Stromal cell of bone marrow (primary cell): Measurements from ENCODE around the gene PRICKLE2.

Experiments used
- DNase-seq: peaks from one replicate; pipeline ENCODE4 v3.0.0-alpha.2; 2012; ENCODE audit warnings: low read depth

Gene PRICKLE2

DNA sequence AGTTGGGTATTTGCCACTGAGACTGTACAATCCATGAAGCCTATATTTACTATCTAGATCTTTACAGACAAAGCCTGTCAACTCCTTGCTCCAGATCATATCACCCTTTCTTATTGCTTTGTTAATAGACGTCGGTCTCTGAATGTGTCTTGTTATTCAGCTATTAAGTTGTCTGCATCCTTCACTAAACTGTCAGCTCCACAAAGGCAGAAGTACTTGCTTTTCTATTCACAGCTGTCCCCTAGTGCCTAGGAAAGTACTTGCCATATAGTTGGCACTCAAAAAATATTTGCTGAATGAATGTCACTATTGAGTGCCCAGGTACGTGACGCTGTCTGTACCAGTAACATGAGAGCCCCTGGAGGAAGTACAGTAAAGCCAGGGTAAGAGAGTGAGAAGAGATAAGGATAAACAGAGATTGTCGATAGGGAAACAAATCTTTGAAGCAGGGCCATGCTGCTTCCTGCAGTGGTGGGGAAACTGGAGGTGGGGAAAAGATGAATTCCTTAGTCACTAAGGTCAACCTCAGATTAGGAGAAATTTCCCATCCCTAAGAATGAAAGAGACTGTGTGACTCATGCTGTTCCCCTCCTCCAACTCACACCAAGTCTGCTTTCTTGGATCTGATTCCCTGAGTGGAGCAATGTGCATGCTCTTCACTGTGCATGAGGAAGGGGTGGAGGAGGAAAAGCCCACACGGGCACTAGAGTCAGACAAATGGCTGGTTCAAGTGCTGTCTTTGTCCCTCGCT, 36.3 kb downstream of the PRICKLE2 start:
- DNase-seq: no peak

DNA sequence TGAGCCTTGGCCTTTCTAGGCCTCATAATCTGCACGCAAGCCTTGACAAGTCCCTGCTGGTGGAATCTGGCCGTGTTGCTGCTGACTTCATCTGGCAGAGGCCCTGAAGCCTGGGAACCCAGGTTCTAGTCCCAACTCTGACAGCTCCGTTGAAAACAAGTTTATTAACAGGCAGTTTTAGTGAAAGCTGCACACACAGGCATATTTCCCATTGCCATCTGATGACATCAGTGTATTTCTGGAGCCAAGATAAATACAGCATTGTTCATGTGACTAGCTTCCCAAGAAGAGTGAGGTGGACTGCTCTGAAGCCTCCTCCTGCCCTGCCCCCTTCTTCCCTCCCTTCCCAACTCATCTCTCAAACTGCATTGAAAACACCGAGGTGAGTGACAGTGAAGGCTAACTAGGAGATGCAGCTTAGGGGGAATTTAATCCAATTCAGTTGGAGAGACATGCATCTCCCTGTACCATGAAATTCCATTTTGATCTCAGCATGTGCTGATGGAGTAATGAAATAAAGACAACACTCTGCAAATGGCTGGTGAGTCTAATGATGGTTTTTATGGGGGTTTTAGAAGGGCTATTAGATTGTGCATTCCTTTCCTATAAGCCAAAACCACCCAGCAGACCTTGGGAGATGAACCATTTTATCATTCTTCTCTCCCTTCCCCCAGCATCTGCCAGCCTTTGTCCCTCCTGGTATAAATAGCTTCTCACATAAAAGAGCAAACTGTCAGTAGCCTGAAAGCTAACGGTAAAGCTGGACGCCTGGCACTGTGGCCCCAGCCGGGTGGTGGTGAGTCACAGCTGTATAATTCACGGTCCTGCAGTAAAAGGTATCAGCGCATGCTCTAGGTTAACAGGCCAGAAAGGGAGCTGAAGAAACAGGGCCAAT, 38.0 kb downstream of the PRICKLE2 start:
- peak; percentile 87 for DNase-seq

DNA sequence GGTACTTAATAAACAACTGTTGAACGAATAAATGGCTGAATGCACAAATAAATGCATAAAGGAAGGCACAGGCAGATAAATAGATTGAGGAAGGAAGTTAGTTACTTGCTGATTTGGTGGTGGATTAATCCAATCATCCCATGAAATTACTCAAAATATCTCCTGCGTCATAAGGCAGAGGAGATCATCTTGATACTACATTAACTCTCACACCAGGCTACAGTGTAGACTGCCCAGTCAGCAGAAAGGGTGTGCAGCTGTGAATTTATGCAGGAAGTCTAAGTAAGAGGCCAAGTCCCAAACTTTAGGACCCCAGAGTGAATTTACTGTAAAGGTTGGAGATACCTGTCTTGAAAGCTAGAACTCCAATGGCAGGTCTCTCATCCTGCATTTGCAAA, 38.6 kb downstream of the PRICKLE2 start:
- no peak for DNase-seq

DNA sequence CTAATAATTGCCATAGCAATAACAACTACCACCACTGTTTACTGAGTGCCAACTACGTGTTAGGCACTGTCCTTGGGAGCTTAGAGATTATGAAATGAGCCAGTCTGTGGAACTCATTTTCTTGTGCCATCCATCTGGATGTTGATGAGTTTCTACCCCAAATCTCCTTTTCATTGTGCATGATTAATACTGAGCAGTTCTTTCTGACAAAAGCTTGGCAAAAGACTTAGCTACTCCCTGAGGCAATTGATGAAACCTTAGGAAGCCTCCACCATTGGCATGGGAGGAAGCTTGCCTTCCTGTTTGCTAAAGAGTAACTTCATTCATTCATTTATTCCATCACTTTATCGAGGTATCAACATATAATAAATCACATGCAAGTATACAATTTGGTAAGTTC, 39.8 kb downstream of the PRICKLE2 start:
- DNase-seq: peak; percentile 14

DNA sequence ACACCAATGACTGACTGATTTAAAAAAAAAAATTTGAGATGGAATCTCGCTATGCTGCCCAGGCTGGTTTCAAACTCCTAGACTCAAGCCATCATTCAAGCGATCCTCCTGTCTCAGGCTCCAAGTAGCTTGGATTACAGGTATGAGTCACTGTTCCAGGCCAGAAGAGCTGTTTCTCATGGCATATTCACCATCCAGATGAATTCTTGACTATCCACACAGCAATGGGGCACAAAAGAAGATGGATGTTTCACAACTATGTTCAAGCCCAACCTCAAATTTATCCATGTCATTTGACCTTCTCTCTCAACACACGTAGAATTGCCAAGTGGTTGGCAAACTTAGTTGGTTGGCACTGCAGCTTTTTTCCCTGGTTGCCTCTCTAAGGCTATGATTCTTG, 40.6 kb downstream of the PRICKLE2 start:
- DNase-seq: peak; percentile 43

DNA sequence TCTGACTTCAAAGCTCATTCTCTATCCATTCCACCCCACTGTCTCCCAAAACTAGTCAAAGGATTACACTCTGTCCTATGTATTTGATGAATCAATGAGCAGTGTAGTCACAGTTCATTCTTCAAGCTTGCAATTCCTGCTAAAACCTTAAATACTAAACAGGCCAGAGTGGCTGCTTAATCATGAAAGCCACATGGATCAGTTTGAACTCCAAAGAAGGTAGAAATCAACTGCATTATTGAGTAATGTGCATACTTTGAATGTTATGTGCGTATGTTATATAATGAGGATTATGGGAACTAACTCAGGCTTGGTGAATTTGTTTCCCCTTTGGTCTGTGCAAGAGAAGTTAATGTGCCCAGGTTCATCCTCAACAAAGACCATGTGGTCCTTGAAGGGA, 45.4 kb downstream of the PRICKLE2 start:
- no peak for DNase-seq

DNA sequence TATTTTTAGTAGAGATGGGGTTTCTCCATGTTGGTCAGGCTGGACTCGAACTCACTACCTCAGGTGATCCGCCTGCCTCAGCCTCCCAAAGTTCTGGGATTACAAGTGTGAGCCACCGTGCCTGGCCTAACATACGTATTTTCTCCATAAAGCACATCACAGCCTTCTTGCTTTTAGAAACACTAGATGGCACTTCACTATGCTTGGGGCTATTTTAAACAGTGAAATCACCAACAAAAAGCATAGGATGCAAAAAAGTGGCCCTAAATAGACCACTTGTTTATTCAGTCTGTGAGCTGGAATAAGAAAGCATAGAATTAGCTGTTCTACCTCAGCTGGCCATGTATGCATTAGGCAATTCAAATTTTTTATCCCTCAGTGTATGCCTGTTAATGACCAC, 46.0 kb downstream of the PRICKLE2 start:
- DNase-seq: no peak

DNA sequence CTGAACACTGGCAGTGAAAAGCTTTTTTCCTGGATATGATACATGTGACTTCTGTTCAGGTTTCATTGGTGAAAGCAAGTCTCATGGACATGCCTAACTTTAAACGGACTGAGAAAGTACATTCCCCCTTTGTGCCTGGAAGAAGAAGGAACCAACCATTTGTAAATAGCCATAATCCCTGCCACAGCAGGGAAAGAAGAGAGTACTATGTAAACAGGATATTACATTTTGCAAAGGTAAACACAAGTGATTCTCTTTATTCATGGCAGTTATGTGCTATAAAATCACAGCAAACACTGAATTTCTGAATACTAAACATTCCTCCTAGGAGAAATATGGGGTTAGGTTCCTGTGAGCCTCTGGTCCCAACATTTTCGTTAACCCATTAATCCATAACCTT, 46.8 kb downstream of the PRICKLE2 start:
- no peak for DNase-seq

DNA sequence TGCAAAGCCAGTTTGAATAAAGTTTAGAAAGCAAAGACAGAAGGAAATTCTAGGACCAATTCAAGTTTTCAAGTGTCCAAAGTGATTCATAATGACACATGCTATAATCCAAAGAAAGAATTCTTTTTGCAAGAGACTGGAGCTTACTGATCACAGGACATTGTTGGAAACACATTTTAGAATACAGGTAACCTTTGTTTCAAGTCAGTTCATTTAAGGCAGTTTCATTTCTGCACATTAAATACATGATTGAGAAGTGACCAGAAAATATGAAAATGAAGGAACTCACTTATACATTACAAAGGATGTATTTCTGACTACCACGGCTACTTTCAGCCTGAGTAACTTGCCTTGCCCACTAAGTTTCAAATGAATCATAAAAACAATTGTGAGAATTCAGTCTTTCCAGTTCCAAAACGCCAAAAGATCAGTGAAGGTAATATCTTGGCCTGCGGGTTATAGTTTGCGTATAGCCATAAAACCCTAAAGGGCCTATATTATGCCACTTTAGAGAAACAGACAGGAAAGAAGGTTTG, 48.7 kb downstream of the PRICKLE2 start:
- no peak for DNase-seq

DNA sequence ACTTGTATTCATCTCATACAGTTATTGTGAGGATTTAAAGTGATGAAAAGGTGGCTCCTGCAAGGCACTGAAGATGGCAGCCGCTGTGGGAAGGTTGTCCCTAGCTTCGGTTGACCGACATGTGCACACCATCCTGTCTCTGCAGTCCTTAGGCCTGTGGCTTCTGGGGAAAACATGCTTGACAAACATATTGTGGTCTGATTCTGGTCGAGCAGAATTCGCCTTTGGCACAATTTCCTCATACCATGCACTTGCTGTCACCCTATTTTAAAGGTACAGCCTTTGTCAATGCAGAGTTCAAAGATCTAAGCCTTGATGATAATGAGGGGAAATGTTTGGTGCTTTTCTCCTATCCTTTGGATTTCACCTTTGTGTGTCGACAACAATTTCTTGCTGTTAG, 50.9 kb downstream of the PRICKLE2 start:
- no peak for DNase-seq

DNA sequence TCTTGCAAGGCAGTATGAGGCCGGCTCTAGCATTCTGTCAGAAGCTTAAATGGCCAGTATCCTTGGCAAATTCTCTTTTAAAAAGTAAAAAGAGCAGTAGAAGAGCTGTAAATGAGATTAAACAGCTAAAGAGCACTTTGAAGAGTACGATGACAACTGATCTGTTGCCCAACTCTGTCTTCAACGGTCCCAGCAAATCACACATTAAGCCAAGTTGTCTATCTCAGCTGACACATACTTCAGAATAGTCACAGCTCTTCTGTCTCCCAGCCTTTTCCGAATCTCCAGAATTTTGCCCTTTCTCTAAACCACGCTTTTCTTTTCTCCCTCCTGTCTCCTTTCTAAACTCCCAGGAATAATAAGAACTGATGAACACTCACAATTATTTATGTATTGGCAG, 51.7 kb downstream of the PRICKLE2 start:
- DNase-seq: no peak

DNA sequence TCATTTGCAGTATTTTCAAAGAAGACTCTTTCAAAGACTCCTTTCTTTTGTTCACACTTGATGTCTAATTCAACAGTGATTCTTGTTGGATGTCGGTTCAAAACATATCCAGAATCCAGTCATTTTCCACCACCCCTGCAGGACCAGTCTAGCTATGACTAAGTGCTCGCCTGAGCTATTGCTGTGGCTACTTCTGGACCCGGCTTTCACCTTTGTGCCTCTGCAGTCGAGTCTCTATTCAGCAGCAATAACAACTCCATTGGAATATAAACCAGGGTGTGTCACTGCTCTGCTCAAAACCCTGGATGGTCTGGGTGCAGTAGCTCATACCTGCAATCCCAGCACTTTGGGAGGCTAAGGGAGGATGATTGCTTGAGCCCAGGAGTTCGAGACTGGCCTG, 55.0 kb downstream of the PRICKLE2 start:
- no peak for DNase-seq

DNA sequence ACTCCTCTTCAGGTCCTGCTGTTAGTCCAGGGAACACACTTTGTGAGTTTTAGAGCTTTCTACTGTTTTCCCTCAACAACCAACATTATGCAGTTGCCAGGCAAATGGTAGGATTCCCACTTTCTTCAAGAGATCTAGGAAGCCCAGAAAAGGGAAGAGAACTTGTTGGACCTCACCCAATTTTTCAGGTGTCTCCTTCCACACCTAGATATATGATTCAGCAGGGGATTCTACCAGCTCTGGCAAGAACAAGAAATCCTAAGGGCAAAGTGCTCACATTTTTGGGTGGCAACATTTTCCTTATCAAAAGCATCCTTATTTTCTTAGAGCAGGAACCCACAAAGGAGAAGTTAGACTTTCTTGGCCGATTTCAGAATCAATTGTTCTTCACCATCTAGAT, 57.4 kb downstream of the PRICKLE2 start:
- DNase-seq: no peak

DNA sequence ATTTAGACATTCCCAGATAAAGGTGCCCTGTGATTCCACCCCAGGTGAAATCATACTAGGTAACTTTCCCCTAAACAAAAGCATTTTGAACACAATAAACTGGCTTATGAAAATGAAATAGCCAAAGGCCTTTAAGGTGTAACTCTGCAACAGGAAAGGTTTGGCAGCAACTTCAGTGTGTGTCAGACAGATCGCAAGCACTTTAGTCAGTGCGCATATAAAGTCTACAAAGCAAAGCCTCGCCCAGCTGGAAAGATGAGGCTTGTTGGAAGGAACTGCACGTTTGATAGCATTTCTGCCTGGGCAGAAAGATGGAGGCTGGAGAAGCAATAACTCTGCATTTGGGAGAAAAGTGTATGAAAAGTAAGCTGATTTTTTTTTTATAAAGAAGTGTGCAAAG, 57.9 kb downstream of the PRICKLE2 start:
- no peak for DNase-seq

DNA sequence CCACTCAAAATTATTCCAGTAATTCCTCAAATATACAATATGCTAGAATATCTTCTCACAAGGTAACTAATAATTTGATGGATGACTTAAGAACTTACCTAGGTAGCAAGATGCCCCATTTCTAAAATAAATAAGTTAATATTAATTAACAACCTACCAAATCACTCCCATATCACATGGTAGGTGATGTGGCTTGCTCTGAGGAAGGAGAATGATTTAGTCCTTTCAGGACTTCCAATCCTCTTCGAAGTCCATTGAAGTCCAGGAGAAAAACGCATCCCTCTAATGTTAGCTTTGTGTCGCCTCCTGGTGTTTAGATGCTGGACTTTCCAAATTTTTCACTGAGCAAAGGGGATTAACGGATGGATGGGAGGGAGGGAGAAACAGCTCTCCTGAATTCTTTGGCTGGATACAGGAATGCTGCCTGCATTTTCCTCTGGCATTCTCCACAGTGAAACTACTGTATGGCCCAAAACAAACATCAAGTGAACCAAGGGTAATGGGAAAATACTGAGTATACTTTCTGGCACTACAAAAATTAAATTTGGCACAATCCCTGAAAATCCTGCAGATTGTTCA, 58.6 kb downstream of the PRICKLE2 start:
- no peak for DNase-seq

DNA sequence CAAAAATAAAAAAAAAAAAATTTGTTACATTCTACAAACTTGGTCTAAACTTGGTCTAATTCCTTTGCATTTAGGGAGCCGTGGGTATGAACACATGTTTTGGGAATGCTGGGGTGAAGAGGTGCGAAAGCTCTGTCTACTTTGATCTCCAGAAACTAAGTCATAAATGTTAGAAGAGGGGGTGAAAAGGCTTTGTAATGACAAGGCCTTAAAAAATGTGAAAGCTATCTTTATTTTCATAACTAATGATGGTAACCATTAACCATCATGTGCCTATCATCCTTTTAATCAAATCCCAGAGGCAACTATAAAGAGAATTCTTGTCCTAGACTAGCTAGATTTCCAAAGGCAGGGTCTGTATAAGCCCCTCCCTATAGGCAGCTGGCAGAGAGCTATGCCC, 60.9 kb downstream of the PRICKLE2 start:
- no peak for DNase-seq

DNA sequence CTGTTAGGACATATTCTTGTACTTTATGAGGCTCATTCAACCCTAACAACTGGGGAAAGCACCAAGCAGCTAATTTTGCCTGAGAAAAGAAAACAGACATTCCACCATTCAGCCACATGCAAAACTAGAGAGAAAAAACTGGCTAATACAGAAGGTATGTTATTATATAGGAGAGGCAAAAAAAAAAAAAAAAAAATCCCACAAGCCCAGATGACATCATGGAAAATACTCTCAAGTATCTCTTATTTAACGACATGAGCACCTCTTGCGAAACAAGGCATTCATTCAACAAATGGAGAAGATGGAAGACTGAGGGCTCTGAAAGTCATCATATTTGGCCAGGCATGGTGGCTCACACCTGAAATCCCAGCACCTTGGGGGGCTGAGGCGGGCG, 61.5 kb downstream of the PRICKLE2 start:
- peak; percentile 87 for DNase-seq

DNA sequence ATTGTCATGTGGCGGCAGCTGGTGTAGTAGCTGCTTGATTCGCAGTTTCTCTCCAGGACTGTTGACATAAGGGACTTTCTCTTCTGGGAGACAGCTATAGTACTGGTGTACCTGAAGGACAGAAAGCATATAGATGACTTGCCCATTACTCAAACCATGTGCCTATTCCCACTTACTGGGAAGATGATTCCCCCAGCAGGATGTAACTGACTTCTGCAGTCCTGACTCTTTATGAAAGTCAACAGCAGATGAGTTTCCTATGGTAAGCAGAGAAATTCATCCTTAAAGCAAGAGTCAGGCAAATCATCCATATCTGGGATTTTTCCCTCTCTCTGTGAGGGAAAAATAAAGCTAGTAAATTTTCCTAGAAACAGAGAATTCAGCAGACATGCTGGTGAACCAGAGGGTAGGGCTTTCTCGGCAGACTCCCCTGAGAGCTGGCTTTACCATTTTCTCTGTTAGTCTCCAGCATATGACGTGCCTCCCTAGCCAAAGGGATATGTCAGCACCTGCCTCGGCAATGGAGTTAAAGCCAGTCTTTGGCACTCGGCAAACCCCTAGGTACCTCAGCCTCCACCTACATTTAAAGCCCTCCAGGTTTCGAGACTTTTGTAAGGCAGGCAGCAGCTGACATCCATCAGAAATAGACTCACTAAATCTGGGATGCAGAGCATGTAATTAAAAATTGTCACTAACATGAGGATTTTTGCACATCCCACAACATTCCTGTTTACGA, 62.1 kb downstream of the PRICKLE2 start:
- no peak for DNase-seq

DNA sequence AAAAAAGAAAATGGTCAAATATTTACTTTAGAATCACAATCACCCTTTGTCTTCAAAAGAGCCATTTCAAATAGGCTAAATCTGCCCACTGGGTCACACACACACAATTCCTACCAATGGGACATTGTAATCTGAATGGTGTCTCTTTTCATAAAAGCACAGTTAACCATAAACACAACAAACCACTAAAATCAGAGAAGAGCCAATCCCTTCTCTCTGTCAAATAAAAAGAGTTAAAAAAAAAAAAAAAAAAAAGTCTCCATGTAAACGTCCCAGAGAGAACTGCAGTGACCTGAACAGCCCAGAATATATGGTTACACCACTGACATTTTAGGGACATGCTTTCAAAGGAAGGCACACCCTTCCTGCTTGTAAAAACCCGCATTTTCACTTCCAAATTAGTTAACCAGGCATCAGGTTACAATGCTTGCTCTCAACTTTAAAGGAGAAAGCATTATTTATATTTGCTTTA, 63.7 kb downstream of the PRICKLE2 start:
- no peak for DNase-seq

DNA sequence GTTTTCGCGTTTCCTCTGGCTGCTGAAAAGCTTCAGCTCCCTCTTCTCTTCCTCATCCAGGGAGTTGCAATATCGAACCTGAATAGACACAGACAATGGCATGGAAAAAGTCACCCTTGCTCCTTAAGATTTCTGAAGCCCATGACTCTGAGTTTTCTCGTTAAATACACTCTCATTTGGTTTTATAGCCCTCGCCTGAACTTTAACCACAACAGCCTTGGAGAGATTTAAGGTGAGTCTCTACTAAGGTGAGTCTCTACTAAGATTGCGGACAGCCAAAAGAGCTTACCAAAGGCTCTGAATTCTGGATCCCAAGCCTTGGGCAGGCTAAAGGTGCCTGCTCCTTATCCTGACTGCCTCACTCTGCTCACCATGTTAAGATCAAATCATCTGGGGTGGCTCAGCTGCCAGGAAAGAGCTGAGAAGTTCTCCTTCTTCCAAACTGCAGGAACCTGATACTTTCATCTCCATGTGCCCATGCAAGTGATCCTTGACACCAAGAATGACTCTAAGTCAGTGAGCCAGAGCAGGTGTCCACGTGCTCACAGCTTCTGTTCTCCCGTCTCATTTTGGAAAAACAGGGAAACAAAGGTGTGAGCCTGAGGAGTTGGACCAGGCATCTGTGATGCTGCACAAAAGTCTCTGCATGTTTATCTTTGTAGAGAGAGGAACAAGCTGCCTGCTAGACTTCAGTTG, 65.1 kb downstream of the PRICKLE2 start:
- DNase-seq: no peak

DNA sequence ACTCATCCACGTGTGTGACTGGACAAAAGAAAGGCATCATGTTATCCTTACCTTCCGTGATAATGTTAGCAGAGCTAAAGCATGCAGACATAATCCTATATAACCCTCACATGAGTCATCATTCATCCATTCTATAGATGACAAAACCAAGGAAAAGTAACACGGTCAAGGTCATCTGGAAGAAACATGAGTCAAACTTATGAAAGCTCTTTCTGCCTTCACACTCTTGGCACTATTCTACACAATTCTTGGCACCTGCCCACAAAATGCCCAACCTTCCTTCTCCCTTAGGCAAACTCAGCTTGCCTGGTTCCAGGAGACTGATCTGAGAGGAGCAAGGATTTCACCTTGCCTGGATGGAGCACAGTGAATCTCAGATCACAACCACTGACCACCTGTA, 66.9 kb downstream of the PRICKLE2 start:
- no peak for DNase-seq
